HepG2 (cell line): ENCODE measurements around the gene SPCS2.

ENCODE experiments used
- ARHGAP35 ChIP-seq: sonication (generic); formaldehyde crosslinking; IDR thresholded peaks from 2 replicates; pipeline ENCODE4 v1.9.0; 2022; ENCODE audit warnings: mild to moderate bottlenecking, inconsistent platforms, moderate library complexity, missing genetic modification reagents, borderline replicate concordance
- EZH2 ChIP-seq: conservative IDR thresholded peaks from 2 replicates; pipeline ENCODE4 v1.6.1; 2012; ENCODE audit warnings: mild to moderate bottlenecking, low read depth, low read length, moderate library complexity
- FOSL1 ChIP-seq: sonication (generic); formaldehyde crosslinking; IDR thresholded peaks from 2 replicates; pipeline ENCODE4 v1.9.0; 2021; ENCODE audit warnings: missing genetic modification reagents, borderline replicate concordance
- HNRNPUL1 ChIP-seq: fragments of 200-400 bp; formaldehyde crosslinking; IDR thresholded peaks from 2 replicates; pipeline ENCODE4 v1.6.1; 2017; ENCODE audit warnings: low read depth, mild to moderate bottlenecking, low read length, moderate library complexity
- KLF16 ChIP-seq, 2 experiments: sonication (generic) in 1 of 2; formaldehyde crosslinking in 1 of 2; IDR thresholded peaks; 2 replicates each; pipeline versions ENCODE4 v1.6.1 to v1.8.0; 2016 to 2023; ENCODE audit warnings: missing genetic modification reagents in 2 of 2, missing compliant biosample characterization in 1 of 2
- POLR2A ChIP-seq, 2 experiments: IDR thresholded peaks; 2 replicates each; pipeline ENCODE4 v1.6.1; 2011; ENCODE audit warnings: low read depth in 2 of 2, low read length in 2 of 2, mild to moderate bottlenecking in 1 of 2, moderate library complexity in 1 of 2; ENCODE audit not compliant: insufficient read depth in 1 of 2
- PTBP1 ChIP-seq: fragments of 200-400 bp; formaldehyde crosslinking; IDR thresholded peaks from 2 replicates; pipeline ENCODE4 v1.6.1; 2018; ENCODE audit warnings: low read length, low read depth; ENCODE audit not compliant: poor library complexity, severe bottlenecking
- SP1 ChIP-seq, 2 experiments: fragments of 450-650 bp in 1 of 2; sonication (generic) in 1 of 2; formaldehyde crosslinking in 1 of 2; IDR thresholded peaks; 2 replicates each; pipeline versions ENCODE4 v1.4.0 to v1.6.1; 2016 to 2020; ENCODE audit warnings: missing genetic modification reagents in 1 of 2
- ZNF841 ChIP-seq: sonication (generic); formaldehyde crosslinking; IDR thresholded peaks from 2 replicates; pipeline ENCODE4 v1.8.1; 2023; ENCODE audit warnings: missing genetic modification reagents, borderline replicate concordance
- TF ChIP-seq, protein P1 (sequence below): sonication (generic); formaldehyde crosslinking; IDR thresholded peaks from 2 replicates; pipeline ENCODE4 v1.4.0; 2020; ENCODE audit warnings: missing genetic modification reagents

- TF ChIP-seq EZH2 (no peak), ARHGAP35 (no peak), HNRNPUL1 (no peak), FOSL1 (CRISPR knock-in tag) (no peak), PTBP1 (no peak), SP1 (IDR thresholded peaks at IDR 0.05) (no peak), SP1 (CRISPR knock-in tag; IDR thresholded peaks at IDR 0.05) (no peak), POLR2A (IDR thresholded peaks at IDR 0.05; ENCODE audit: insufficient read depth in 1 of 2, low read depth in 2 of 2, low read length in 2 of 2) (no peak), ZNF841 (no peak), KLF16 (CRISPR knock-in tag; IDR thresholded peaks at IDR 0.05) (no peak)
- TF ChIP-seq, protein P1, sequence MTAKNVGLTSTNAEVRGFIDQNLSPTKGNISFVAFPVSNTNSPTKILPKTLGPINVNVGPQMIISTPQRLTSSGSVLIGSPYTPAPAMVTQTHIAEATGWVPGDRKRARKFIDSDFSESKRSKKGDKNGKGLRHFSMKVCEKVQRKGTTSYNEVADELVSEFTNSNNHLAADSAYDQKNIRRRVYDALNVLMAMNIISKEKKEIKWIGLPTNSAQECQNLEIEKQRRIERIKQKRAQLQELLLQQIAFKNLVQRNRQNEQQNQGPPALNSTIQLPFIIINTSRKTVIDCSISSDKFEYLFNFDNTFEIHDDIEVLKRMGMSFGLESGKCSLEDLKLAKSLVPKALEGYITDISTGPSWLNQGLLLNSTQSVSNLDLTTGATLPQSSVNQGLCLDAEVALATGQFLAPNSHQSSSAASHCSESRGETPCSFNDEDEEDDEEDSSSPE (CRISPR knock-in tag): no peak
These were observed 76.5 kb downstream of the SPCS2 start for GRCh38 chr11:75025561-75025960.
